T47D (cell line): Measurements from ENCODE around the gene RINT1.
A peak's percentile ranks its signal among the peaks of the same experiment; 100 is the strongest.

Experiments
- DNase-seq, 2 experiments: peaks; one replicate each; pipeline versions ENCODE4 v3.0.0 to v3.0.0-alpha.2; 2011 to 2012; ENCODE audit warnings: low read depth in 1 of 2, low spot score in 1 of 2
- JUND ChIP-seq: IDR thresholded peaks from 2 replicates; pipeline ENCODE4 v1.6.1; 2012; ENCODE audit warnings: low read depth
- in situ Hi-C: cut with HindIII; loops from 2 replicates; pipeline ENCODE4 v1.10.0; 2016; ENCODE audit warnings: low sequenced_read_pairs, low pct_unique_long_range_greater_than_20kb

The RINT1 gene

DNA sequence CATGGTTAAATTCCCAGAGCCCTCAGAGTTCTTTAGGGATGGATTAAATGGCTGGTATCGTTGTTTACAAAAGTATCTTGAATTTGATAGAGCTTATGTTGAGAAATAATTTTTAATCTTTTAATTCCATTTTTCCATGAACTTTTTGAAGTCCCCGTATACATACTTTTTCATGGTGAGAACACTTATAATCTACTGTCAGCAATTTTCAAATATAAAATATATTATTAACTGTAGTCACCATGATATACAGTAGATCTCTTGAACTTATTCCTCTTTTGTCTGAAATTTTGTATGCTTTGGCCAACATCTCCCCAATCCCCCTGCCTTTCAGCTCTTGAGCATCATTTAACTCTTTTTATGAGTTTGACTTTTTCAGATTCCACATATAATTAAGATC lies 39.9 kb downstream of the RINT1 start:
- no peak for TF ChIP-seq JUND
- no peak for DNase-seq
- in situ Hi-C loops = no loop called here

GRCh38 chr7:105577251-105577650 lies 45.2 kb downstream of the RINT1 start:
- no peak for DNase-seq
- no peak for TF ChIP-seq JUND
- in situ Hi-C loops = no loop called here

DNA sequence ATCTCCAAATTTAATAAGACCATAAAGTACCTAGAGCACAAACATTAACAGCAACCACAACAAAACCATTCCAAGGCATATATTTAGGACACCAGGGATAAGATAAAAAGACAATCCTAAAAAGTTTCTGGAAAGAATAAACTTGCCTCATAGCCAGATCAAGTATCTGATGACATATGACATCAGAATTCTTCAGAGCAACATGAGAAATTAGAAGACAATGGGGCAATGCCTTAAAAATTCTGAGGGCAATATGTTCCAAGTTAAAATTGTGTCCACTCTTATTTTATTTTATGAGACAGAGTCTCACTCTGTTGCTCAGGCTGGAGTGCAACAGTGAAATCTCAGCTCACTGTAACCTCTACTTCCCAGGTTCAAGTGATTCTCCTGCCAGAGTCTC lies 46.5 kb downstream of the RINT1 start:
- no peak for DNase-seq
- no peak for TF ChIP-seq JUND
- in situ Hi-C loops = no loop called here

- no peak for TF ChIP-seq JUND
- in situ Hi-C loops = no loop called here
- peak in 1 of 2 experiments; percentile 14 for DNase-seq
These were observed 48.2 kb downstream of the RINT1 start for GRCh38 chr7:105580022-105580740.

GRCh38 chr7:105581066-105581811 lies 49.2 kb downstream of the RINT1 start, which contains the start of gene EFCAB10:
Gene EFCAB10, minus strand, starts transcription at chr7:105581493. Its CDS starts 30 bp downstream, at chr7:105581463.
- in situ Hi-C loops = no loop called here
- no peak for DNase-seq
- no peak for TF ChIP-seq JUND

DNA sequence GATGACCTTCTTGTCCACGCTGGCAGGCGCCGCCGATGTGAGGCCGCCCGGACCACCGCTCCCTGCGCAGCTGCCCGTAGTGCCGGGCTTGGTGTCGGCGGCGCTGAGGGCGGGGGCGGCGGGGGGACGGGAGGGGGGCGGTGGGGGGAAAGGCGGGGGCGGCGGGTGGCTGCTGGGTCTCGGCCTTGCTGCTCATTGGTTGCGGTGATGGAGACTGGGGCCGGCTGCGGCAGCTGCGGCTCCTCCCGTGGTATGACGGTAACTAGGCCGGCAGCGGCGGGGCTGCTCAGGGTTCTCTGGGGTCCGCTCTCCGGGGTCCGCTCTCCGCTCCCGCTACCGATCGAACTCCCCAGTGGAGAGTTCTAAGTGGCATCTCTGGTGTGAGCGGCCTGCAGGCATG lies 51.1 kb downstream of the RINT1 start:
- in situ Hi-C loops = no loop called here
- no peak for TF ChIP-seq JUND

GRCh38 chr7:105584165-105584564 lies 52.2 kb downstream of the RINT1 start:
- DNase-seq = no peak
- no peak for TF ChIP-seq JUND
- in situ Hi-C loops = no loop called here

More for the DNA sequence above, 51.1 kb downstream of the RINT1 start:
- no peak for DNase-seq

DNA sequence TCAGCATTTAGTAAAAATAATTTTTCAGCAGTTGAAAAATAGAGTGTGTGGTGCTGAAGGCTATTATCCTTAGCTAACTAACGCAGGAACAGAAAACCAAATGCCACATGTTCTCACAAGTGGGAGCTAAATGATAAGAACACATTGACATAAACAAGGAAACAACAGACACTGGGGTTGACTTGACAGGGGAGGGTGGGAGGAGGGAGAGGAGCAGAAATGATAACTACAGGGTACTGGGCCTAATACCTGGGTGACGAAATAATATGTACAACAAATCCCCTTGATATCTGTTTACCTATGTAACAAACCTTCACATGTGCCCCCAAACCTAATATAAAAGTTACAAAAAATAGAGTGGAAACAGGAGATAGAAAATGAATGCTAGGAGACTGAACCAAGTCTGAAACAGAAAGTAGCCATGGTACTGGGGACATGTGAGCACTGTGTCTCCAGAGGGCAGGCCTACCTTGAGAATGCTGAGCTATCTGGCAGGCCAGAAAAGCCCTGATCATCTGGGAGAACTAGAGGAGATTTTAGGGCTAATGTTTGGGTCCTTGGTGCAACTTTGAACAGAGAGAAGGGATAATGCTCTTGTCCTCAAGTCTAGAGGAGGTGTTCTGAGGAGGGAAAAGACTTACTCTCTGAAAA lies 54.0 kb downstream of the RINT1 start:
- no peak for DNase-seq

GRCh38 chr7:105587909-105588635 lies 56.1 kb downstream of the RINT1 start:
- DNase-seq = no peak
- in situ Hi-C loops = no loop called here
- no peak for TF ChIP-seq JUND

More for the DNA sequence above, 54.0 kb downstream of the RINT1 start:
- in situ Hi-C loops = no loop called here
- no peak for TF ChIP-seq JUND

- TF ChIP-seq JUND = no peak
- peak; percentile 39 to 80 for DNase-seq
- in situ Hi-C loops = no loop called here
These were observed 57.5 kb downstream of the RINT1 start for GRCh38 chr7:105589356-105590077.

- in situ Hi-C loops = no loop called here
- no peak for DNase-seq
- TF ChIP-seq JUND = no peak
These were observed 58.8 kb downstream of the RINT1 start for GRCh38 chr7:105590793-105591192.

DNA sequence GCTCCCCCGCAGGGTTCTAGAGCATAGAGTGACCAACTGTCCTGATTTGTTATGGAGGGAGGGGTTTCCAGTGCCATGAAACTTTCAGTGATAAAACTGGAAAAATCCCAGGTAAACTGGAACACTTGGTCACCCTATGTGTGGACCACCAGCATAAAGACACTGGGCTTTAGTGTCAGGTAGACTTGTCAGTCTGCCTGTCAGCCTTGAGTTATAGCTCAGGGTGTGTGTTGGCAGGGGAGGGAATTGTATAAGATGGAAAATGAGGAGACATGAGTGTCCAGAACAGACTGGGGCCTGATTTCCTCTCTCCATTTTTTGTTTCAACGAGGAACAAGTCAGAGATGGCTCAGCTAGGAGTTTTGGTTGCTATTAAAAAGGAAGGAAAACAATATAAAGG lies 59.5 kb downstream of the RINT1 start:
- in situ Hi-C loops = no loop called here
- TF ChIP-seq JUND = no peak

More for the DNA sequence above, 59.5 kb downstream of the RINT1 start:
- DNase-seq = no peak
